ENCODE results near the gene ZFP92.

Gene ZFP92

GRCh38 chrX:153440556-153441135 is 29.4 kb downstream of the ZFP92 start:
- no peak overlapping the region for H2AFZ ChIP-seq
- H3K4me1 ChIP-seq = peaks cover 3% of the 10 kb centered on the region
- no peak for TF ChIP-seq CTCF (IDR thresholded peaks at IDR 0.05)

GRCh38 chrX:153441296-153441695 is 30.0 kb downstream of the ZFP92 start:
- Histone ChIP-seq H3K36me3 (ENCODE audit: control insufficient read depth, insufficient read depth, low read length) (no peaks in the 10 kb centered on the region), H3K9ac (no peak overlapping the region), H2AFZ (no peak overlapping the region), H3K79me2 (no peaks in the 10 kb centered on the region), H3K9me3 (ENCODE audit: control insufficient read depth, low read length) (no peaks in the 10 kb centered on the region), H3K27ac (no peak overlapping the region), H3K27me3 (ENCODE audit: control insufficient read depth, insufficient read depth, low read length) (no peaks in the 10 kb centered on the region), H3K4me3 (ENCODE audit: low read depth, low read length) (no peak overlapping the region), H3K4me1 (peaks cover 3% of the 10 kb centered on the region), H3K4me2 (ENCODE audit: low read length) (no peak overlapping the region)
- no peak for TF ChIP-seq CTCF (IDR thresholded peaks at IDR 0.05)

More at GRCh38 chrX:153440556-153441135, 29.4 kb downstream of the ZFP92 start:
- H3K4me3 ChIP-seq (ENCODE audit: low read depth, low read length) = no peak overlapping the region
- H3K79me2 ChIP-seq = no peaks in the 10 kb centered on the region
- H3K27me3 ChIP-seq (ENCODE audit: control insufficient read depth, insufficient read depth, low read length) = no peaks in the 10 kb centered on the region
- no peaks in the 10 kb centered on the region for H3K9me3 ChIP-seq (ENCODE audit: control insufficient read depth, low read length)
- no peaks in the 10 kb centered on the region for H3K36me3 ChIP-seq (ENCODE audit: control insufficient read depth, insufficient read depth, low read length)
- no peak overlapping the region for H3K9ac ChIP-seq
- H3K4me2 ChIP-seq (ENCODE audit: low read length) = no peak overlapping the region
- no peak overlapping the region for H3K27ac ChIP-seq

DNA sequence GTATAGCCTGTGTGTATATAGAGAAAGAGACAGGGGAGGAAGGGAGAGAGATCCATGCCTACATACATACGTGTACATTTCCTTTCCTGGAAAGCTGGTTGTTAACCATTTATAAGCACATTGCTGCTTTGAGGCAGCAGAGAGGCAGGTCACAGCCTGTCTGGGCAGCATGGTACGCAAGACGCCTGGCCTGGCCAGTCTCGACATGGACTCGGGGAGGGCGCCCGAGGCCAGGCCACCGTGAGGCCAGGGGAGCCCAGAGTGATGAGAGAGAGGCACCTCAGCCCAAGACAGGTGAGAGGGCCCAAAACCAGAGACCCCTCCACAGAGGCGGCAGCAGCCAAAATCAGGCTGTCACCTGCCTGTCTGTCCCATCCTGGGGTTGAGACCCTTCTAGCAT is 30.7 kb downstream of the ZFP92 start:
- Histone ChIP-seq H3K4me1 (no peaks in the 10 kb centered on the region), H3K27ac (no peak overlapping the region), H3K9me3 (ENCODE audit: control insufficient read depth, low read length) (no peaks in the 10 kb centered on the region), H3K36me3 (ENCODE audit: control insufficient read depth, insufficient read depth, low read length) (no peaks in the 10 kb centered on the region), H3K9ac (no peak overlapping the region), H3K4me3 (ENCODE audit: low read depth, low read length) (no peak overlapping the region), H3K27me3 (ENCODE audit: control insufficient read depth, insufficient read depth, low read length) (no peaks in the 10 kb centered on the region), H2AFZ (no peak overlapping the region), H3K79me2 (no peaks in the 10 kb centered on the region), H3K4me2 (ENCODE audit: low read length) (no peak overlapping the region)
- TF ChIP-seq CTCF (IDR thresholded peaks at IDR 0.05) = no peak

DNA sequence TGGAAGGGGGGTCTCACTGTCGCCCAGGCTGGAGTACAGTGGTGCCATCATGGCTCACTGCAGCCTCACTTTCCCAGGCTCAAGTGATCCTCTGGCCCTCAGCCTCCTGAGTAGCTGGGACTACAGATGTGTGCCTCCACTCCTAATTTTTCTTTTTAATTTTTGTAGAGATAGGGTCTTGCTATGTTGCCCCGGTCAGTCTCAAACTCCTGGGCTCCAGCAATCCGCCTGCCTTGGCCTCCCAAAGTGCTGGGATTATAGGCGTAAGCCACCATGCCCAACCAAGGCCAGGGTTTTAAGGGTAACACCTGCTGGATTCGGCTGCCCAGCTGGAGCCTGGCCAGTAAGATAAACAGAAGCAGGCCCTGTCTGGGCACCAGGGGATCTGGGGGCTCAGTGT is 31.2 kb downstream of the ZFP92 start:
- H3K27me3 ChIP-seq (ENCODE audit: control insufficient read depth, insufficient read depth, low read length) = no peaks in the 10 kb centered on the region
- H3K9me3 ChIP-seq (ENCODE audit: control insufficient read depth, low read length) = no peaks in the 10 kb centered on the region
- no peaks in the 10 kb centered on the region for H3K36me3 ChIP-seq (ENCODE audit: control insufficient read depth, insufficient read depth, low read length)
- no peak overlapping the region for H3K4me3 ChIP-seq (ENCODE audit: low read depth, low read length)
- H3K4me1 ChIP-seq = no peaks in the 10 kb centered on the region
- TF ChIP-seq CTCF (IDR thresholded peaks at IDR 0.05) = no peak
- H3K27ac ChIP-seq = no peak overlapping the region
- no peak overlapping the region for H2AFZ ChIP-seq
- H3K79me2 ChIP-seq = no peaks in the 10 kb centered on the region
- H3K4me2 ChIP-seq (ENCODE audit: low read length) = no peak overlapping the region
- no peak overlapping the region for H3K9ac ChIP-seq
